DMS79 treated with DMSO at 0.1 percent for 48 hours (cell line): ENCODE measurements around the gene AP4E1.
"Not testable (repeated sequence)": the region's sequence is repeated elsewhere in the genome, so short reads cannot be mapped to it uniquely, and the experiment has no call there.

Experiments
- DNase-seq: peaks from one replicate; lab custom pipeline; 2025; lab: John Stamatoyannopoulos, UW

Gene AP4E1

GRCh38 chr15:50889589-50889988 is 18.9 kb upstream of the AP4E1 start:
- DNase-seq = peak; percentile 8

GRCh38 chr15:50890751-50891150 is 17.7 kb upstream of the AP4E1 start:
- no peak for DNase-seq

DNA sequence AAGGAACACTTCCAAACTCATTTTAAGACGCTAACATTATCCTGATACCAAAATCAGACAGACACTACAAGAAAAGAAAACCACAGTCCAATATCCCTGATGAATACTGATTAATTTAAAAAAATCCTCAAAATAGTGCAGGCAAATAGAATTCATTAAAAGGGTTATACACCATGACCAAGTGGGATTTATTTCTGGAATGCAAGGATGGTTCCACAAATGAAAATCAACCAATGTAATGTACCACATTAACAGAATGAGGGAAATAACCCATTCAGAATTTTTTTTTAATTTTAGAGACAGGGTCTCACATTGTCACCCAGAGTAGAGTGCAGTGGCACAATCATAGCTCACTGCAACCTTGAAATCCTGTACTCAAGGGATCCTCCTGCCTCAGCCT is 17.3 kb upstream of the AP4E1 start:
- DNase-seq = no peak

DNA sequence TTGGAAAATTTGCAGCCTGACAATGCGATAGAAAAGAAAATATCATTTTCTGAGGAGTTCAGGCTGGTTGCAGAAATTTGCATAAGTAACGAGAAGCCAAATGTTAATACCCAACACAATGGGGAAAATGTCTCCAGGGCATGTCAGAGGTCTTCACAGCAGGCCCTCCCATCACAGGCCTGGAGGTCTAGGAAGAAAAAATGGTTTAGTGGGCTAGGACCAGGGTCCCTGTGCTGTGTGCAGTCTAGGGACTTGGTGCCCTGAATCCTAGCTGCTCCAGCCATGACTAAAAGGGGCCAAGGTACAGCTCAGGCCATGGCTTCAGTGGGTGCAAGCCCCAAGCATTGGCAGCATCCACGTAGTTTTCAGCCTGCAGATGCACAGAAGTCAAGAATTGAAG is 14.5 kb upstream of the AP4E1 start:
- no peak for DNase-seq

DNA sequence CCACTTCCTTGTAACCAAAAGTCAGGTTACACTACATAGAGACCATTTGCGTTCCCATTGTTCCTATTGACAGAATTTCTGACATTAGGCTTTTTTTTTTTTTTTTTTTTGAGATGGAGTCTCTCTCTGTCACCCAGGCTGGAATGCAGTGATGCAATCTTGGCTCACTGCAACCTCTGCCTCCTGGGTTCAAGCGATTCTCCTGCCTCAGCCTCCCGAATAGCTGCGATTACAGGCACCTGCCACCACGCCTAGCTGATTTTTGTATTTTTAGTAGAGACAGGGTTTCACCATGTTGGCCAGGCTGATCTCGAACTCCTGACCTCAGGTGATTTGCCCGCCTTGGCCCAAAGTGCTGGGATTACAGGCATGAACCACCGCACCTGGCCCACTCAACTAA is 7.1 kb upstream of the AP4E1 start:
- DNase-seq = not testable (repeated sequence)

DNA sequence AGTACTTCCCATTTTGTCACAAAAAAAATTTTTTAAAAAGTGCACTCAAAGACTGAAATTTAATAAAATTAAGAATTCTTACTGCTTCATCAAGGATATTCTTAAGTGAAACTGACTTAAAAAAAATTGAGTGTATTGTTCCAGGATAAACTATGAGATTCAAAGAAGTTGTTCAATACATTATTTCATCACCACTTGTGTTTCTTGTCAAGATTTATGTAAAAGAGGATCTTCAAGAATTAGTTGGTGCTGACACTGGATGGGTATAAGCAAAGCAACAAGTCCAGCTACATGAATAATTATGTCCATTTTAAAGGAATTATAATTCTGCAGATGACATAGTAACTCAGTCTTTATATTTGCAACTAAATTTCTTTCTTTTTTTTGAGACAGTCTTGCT is 4.3 kb upstream of the AP4E1 start:
- DNase-seq = no peak

- no peak for DNase-seq
Observed at GRCh38 chr15:50905055-50905454, 3.4 kb upstream of the AP4E1 start.

- no peak for DNase-seq
Observed at GRCh38 chr15:50906954-50907600, 1.4 kb upstream of the AP4E1 start.

- peak; percentile 30 for DNase-seq
Observed at GRCh38 chr15:50907601-50908208, 778 bp upstream of the AP4E1 start.

DNA sequence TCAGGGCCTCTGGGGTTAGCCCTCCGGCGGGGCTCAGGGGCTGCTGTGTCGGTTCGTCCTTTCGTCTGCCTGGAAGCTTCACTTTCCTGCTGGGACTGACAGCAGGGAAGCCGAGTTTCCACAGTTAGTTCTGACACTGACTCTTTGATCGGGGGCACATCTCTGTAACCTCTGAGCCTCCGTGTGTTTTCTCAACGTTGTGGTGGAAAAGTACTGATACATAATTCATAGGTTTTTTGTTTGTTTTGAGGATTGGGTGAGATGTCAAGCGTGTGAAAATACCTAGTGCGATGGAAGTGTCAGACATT is 481 bp downstream of the AP4E1 start:
- DNase-seq = no peak

DNA sequence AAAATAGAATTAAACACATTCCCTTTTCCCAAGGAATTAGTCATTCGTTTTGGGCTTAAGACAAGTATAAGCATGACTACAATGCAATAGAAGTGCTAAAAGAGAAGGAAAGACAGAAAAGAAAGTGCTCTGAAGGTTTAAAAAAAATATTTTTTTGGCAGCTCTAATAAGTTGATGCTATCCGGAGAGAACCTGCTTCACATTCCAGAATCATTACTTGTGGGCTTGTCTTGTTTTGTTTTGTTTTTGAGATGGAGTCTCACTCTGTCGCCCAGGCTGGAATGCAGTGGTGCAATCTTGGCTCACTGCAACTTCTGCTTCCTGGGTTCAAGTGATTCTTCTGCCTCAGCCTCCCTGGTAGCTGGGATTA is 1.9 kb downstream of the AP4E1 start:
- DNase-seq = not testable (repeated sequence)

GRCh38 chr15:50911001-50911400 is 2.5 kb downstream of the AP4E1 start:
- DNase-seq = no peak

DNA sequence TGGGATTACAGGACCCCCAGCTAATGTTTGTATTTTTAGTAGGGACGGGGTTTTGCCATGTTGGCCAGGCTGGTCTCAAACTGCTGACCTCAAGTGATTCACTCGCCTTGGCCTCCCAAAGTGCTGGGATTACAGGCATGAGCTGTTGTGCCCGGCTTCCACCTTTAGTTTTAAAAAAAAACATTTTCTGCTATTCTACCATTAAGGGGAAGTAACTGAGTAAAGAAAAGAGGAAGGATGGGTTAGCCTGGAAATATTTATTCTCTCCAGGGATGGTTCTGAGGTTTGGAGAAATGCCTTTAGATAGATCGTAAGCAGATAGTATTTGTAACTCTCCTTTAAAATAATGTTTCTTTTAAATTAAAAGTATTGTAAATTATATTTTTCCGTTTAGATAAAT is 3.1 kb downstream of the AP4E1 start:
- no peak for DNase-seq

GRCh38 chr15:50916400-50916799 is 7.9 kb downstream of the AP4E1 start:
- DNase-seq = no peak

DNA sequence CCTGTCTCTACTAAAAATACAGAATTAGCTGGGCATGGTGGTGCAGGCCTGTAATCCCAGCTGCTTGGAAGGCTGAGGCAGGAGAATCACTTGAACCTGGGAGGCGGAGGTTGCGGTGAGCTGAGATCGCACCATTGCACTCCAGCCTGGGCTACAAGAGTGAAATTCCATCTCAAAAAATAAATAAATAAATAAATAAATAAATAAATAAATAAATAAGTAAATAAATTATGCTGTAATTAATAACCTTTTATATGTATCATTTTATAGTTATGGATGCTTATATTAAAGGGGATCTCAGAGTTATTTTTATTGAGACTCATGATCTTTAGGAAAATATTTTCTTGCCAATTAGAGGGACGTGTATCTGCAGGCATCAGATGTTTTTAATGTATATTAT is 10.9 kb downstream of the AP4E1 start:
- not testable (repeated sequence) for DNase-seq

DNA sequence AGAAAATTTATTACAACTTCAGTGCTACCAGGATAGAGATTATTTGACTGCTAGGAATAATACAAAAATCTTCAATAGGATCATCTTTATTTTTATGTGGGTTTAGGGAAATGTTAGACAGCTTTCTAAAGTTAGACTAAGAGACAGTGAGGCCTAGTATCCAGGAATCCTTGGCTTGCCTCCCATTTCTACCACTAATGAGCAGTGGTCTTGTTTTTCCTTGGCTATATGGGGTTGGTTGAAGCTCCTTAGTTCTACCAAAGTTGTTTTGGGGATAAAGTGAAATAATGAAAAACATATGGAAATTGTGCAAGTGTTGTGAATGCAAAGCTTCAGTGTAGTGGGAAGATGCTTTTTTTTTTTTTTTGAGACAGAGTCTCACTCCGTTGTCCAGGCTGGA is 16.8 kb downstream of the AP4E1 start:
- DNase-seq = no peak

- no peak for DNase-seq
Observed at GRCh38 chr15:50929062-50929461, 20.6 kb downstream of the AP4E1 start.

GRCh38 chr15:50930792-50931191 is 22.3 kb downstream of the AP4E1 start:
- DNase-seq = no peak

DNA sequence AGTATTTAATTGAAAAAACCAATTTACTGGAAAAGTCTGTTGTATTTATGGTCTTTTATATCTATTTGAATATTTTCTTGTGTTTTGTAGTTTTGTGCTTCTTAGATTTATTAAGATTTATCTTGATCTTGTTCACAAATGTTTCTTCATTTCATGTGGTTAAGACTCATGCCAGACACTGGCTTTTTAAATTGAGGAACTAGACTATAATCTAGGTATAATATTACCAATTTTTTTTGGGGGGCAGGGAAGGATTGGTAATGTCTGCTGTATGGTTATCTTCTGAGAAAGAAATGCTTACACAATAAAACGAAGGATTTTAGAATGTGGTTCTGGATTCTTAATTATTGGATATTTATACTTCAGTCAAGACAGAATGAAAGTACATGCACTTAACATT is 24.9 kb downstream of the AP4E1 start:
- DNase-seq = no peak

DNA sequence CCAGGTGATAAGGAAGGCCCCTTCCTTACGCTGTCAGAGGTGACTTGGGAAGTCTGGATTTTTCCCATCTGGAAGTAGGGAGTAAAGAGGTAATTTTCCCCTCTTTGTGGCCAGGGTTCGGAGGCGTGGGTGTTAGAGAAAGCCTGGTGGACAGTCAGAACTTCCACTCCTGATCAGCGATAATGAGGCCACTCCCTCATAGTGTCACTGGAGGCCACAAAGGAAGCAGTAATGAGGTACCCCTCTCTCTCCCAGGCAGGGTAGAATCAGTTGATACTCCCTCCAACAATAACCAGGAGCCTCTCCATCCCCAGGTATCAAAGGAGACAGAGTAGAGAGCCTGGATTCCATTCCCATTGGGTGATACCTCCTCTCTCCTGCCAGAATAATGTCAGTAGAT is 30.0 kb downstream of the AP4E1 start:
- no peak for DNase-seq

DNA sequence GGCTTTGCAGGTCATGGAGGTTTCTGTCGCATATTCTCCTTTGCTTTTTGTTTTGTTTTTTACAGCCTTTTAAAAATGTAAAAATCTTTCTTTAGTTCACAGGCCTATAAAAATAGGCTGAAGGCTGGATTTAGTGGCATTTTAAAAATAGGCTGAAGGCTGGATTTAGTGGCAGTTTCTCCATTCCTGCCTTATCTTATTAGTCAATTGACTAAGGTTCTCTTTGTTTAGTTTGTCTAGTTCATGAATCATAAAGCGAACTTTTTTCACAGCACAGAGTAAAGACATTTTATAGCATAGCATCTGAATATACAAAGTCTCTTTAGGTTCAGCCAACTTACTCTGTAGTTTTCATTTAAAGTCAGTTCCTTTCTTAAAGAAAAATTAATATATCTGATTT is 31.4 kb downstream of the AP4E1 start:
- no peak for DNase-seq

GRCh38 chr15:50940506-50940905 is 32.0 kb downstream of the AP4E1 start:
- DNase-seq = no peak

- DNase-seq = no peak
Observed at GRCh38 chr15:50943638-50944037, 35.2 kb downstream of the AP4E1 start.

- no peak for DNase-seq
Observed at GRCh38 chr15:50944672-50945071, 36.2 kb downstream of the AP4E1 start.

- DNase-seq = no peak
Observed at GRCh38 chr15:50945725-50946124, 37.2 kb downstream of the AP4E1 start.
